ENCODE data around the gene RASSF5. TPM values are rescaled to one million over a fixed set of nuclear protein-coding genes. Genes with fewer than 3 reads are reported as not detected.

The RASSF5 gene
- total and polyA plus RNA-seq, 2 of the 13 experiments (the other 11 are each of a cell fraction or from before 2014, with no cell fraction given), result 0.18 to 0.40 TPM

- Histone ChIP-seq H2AFZ (ENCODE audit: low read length) (no peak overlapping the region), H3K4me2 (ENCODE audit: low read depth, low read length) (no peak overlapping the region), H3K9ac (ENCODE audit: insufficient read depth, low read depth, low read length) (no peak overlapping the region), H3K27me3 (ENCODE audit: control insufficient read depth in 1 of 2, insufficient read depth in 2 of 2, low read length in 2 of 2) (no peaks in the 10 kb centered on the region), H3K27ac (ENCODE audit: extremely low read length, insufficient read depth, low read length) (no peak overlapping the region), H3K79me2 (ENCODE audit: insufficient read depth, low read length) (no peaks in the 10 kb centered on the region), H3K9me3 (ENCODE audit: low read length) (no peaks in the 10 kb centered on the region), H4K20me1 (ENCODE audit: insufficient read depth, low read length) (no peaks in the 10 kb centered on the region), H3K4me3 (replicated peaks in 1 of 3; ENCODE audit: insufficient read depth in 1 of 3, low read depth in 2 of 3, low read length in 3 of 3) (no peak overlapping the region), H3K4me1 (ENCODE audit: insufficient read depth, low read length) (peaks cover 5% of the 10 kb centered on the region; the same call in 1 of the 2 replicates), H3K36me3 (replicated peaks in 1 of 2; ENCODE audit: control insufficient read depth in 1 of 2, insufficient read depth in 2 of 2, low read length in 2 of 2) (peaks cover 3 to 5% of the 10 kb centered on the region in 2 experiments; a peak in 4 of 5 replicates)
- CTCF ChIA-PET (ENCODE audit: low intra/inter-chr PET ratio, low total read pairs), result no interaction called here
- POLR2A ChIA-PET, result no interaction called here
- DNase-seq (ENCODE audit: low spot score), result no peak
- in situ Hi-C loops (cut with HindIII; ENCODE audit: extremely low pct_ligation_motif_present, low pct_unique_long_range_greater_than_20kb), result no loop called here
- FAIRE-seq, result no peak
- intact Hi-C loops (cut with micrococcal nuclease; ENCODE audit: unreplicated experiment), result no loop called here
- ATAC-seq, result no peak
- no TSS peak for BruUV-seq (replicated peaks)
- WGBS (ENCODE audit: low lambda C conversion rate), result 67% methylated on average over 5 of the region's 6 CpGs
- TF ChIP-seq, protein P1, sequence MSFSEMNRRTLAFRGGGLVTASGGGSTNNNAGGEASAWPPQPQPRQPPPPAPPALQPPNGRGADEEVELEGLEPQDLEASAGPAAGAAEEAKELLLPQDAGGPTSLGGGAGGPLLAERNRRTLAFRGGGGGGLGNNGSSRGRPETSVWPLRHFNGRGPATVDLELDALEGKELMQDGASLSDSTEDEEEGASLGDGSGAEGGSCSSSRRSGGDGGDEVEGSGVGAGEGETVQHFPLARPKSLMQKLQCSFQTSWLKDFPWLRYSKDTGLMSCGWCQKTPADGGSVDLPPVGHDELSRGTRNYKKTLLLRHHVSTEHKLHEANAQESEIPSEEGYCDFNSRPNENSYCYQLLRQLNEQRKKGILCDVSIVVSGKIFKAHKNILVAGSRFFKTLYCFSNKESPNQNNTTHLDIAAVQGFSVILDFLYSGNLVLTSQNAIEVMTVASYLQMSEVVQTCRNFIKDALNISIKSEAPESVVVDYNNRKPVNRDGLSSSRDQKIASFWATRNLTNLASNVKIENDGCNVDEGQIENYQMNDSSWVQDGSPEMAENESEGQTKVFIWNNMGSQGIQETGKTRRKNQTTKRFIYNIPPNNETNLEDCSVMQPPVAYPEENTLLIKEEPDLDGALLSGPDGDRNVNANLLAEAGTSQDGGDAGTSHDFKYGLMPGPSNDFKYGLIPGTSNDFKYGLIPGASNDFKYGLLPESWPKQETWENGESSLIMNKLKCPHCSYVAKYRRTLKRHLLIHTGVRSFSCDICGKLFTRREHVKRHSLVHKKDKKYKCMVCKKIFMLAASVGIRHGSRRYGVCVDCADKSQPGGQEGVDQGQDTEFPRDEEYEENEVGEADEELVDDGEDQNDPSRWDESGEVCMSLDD (CRISPR knock-in tag; IDR thresholded peaks at IDR 0.05; ENCODE audit: borderline replicate concordance), result no peak
- TF ChIP-seq FOSL1 (CRISPR knock-in tag; IDR thresholded peaks at IDR 0.05; ENCODE audit: borderline replicate concordance) (no peak), ATF2 (CRISPR knock-in tag; IDR thresholded peaks at IDR 0.05) (no peak), ZNF616 (CRISPR knock-in tag; IDR thresholded peaks at IDR 0.05; ENCODE audit: low read depth) (no peak), NFRKB (IDR thresholded peaks at IDR 0.05) (no peak), ZNF572 (CRISPR knock-in tag; IDR thresholded peaks at IDR 0.05) (no peak), ZNF749 (CRISPR knock-in tag; IDR thresholded peaks at IDR 0.05; ENCODE audit: borderline replicate concordance) (no peak), KDM2A (CRISPR knock-in tag; IDR thresholded peaks at IDR 0.05; ENCODE audit: borderline replicate concordance, low read depth) (no peak), MXD3 (CRISPR knock-in tag; IDR thresholded peaks at IDR 0.05) (no peak), RORA (CRISPR knock-in tag; IDR thresholded peaks at IDR 0.05) (no peak), ZNF513 (CRISPR knock-in tag; conservative IDR thresholded peaks at IDR 0.05) (no peak), FOXO1 (CRISPR knock-in tag; IDR thresholded peaks at IDR 0.05) (no peak), ZNF768 (CRISPR knock-in tag; IDR thresholded peaks at IDR 0.05) (no peak)
- TF ChIP-seq, protein P2, sequence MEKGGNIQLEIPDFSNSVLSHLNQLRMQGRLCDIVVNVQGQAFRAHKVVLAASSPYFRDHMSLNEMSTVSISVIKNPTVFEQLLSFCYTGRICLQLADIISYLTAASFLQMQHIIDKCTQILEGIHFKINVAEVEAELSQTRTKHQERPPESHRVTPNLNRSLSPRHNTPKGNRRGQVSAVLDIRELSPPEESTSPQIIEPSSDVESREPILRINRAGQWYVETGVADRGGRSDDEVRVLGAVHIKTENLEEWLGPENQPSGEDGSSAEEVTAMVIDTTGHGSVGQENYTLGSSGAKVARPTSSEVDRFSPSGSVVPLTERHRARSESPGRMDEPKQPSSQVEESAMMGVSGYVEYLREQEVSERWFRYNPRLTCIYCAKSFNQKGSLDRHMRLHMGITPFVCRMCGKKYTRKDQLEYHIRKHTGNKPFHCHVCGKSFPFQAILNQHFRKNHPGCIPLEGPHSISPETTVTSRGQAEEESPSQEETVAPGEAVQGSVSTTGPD (CRISPR knock-in tag; IDR thresholded peaks at IDR 0.05), result no peak
- TF ChIP-seq, protein P3, sequence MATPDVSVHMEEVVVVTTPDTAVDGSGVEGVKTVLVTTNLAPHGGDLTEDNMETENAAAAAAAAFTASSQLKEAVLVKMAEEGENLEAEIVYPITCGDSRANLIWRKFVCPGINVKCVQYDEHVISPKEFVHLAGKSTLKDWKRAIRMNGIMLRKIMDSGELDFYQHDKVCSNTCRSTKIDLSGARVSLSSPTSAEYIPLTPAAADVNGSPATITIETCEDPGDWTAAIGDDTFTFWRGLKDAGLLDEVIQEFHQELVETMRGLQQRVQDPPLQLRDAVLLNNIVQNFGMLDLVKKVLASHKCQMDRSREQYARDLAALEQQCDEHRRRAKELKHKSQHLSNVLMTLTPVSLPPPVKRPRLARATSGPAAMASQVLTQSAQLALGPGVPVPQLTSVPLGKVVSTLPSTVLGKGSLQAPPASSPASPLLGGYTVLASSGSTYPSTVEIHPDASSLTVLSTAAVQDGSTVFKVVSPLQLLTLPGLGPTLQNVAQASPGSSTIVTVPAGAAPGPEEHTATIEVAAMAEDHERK (CRISPR knock-in tag; IDR thresholded peaks at IDR 0.05; ENCODE audit: low read depth), result no peak
Measured at GRCh38 chr1:206496131-206496793, 11.1 kb upstream of the RASSF5 start.
